ENCODE measurements around the gene ATP1A3. TPM values are rescaled to one million over a fixed set of nuclear protein-coding genes. Genes with fewer than 3 reads are reported as not detected.
A peak's percentile ranks its signal among the peaks of the same experiment; 100 is the strongest.
"Not testable (repeated sequence)": the region's sequence is repeated elsewhere in the genome, so short reads cannot be mapped to it uniquely, and the experiment has no call there.

ATP1A3 gene
- polyA plus RNA-seq = 1.2 TPM

GRCh38 chr19:41993612-41994483 is at the start of gene ATP1A3:
Gene ATP1A3 (minus strand): TSS chr19:41994230. CDS start chr19:41994076, 154 bp downstream.
- Mint-ChIP-seq H3K36me3 (no peaks in the 10 kb centered on the region), H3K9me3 (peaks cover 0 to 3% (median 0%) of the 10 kb centered on the region in 3 donors), H3K27me3 (peaks cover 32% of the 10 kb centered on the region), H3K4me3 (peak within 1 kb of the TSS; percentile 68 to 88 (median 78)), H3K27ac (peak within 1 kb of the TSS in 2 of 3 donors; percentile 33 to 85), H3K4me1 (peaks cover 0 to 19% (median 9%) of the 10 kb centered on the region in 3 donors)

- Mint-ChIP-seq H3K9me3 (peaks cover 0 to 2% (median 0%) of the 10 kb centered on the region in 3 donors), H3K27ac (no peak overlapping the region), H3K27me3 (peaks cover 5% of the 10 kb centered on the region), H3K4me3 (no peak overlapping the region), H3K36me3 (no peaks in the 10 kb centered on the region), H3K4me1 (peaks cover 0 to 1% (median 0%) of the 10 kb centered on the region in 3 donors)
These were observed 48.6 kb upstream of the ATP1A3 start for GRCh38 chr19:42042455-42043170.

GRCh38 chr19:42040491-42040890 is 46.5 kb upstream of the ATP1A3 start:
- H3K9me3 Mint-ChIP-seq, H3K36me3 Mint-ChIP-seq, H3K4me3 Mint-ChIP-seq, H3K4me1 Mint-ChIP-seq, H3K27me3 Mint-ChIP-seq: not testable (repeated sequence)
- peak overlapping the region in 1 of 3 donors; percentile 59 for H3K27ac Mint-ChIP-seq

GRCh38 chr19:42040031-42040430 is 46.0 kb upstream of the ATP1A3 start:
- Mint-ChIP-seq H3K4me1 (peaks cover 0 to 1% (median 0%) of the 10 kb centered on the region in 3 donors), H3K27ac (no peak overlapping the region), H3K27me3 (peaks cover 3% of the 10 kb centered on the region), H3K9me3 (peaks cover 0 to 2% (median 0%) of the 10 kb centered on the region in 3 donors), H3K4me3 (no peak overlapping the region), H3K36me3 (no peaks in the 10 kb centered on the region)

GRCh38 chr19:42038666-42039065 is 44.6 kb upstream of the ATP1A3 start:
- peaks cover 1% of the 10 kb centered on the region for H3K27me3 Mint-ChIP-seq
- H3K4me1 Mint-ChIP-seq = peaks cover 5 to 8% (median 5%) of the 10 kb centered on the region in 3 donors
- no peaks in the 10 kb centered on the region for H3K36me3 Mint-ChIP-seq
- H3K27ac Mint-ChIP-seq = no peak overlapping the region
- no peak overlapping the region for H3K4me3 Mint-ChIP-seq
- H3K9me3 Mint-ChIP-seq = no peaks in the 10 kb centered on the region

GRCh38 chr19:42037649-42038048 is 43.6 kb upstream of the ATP1A3 start:
- peaks cover 5% of the 10 kb centered on the region for H3K27me3 Mint-ChIP-seq
- no peak overlapping the region for H3K27ac Mint-ChIP-seq
- no peak overlapping the region for H3K4me3 Mint-ChIP-seq
- no peaks in the 10 kb centered on the region for H3K36me3 Mint-ChIP-seq
- peaks cover 0 to 2% (median 0%) of the 10 kb centered on the region in 3 donors for H3K9me3 Mint-ChIP-seq
- H3K4me1 Mint-ChIP-seq = peaks cover 5 to 7% (median 5%) of the 10 kb centered on the region in 3 donors

- peak overlapping the region in 2 of 4 donors; percentile 49 to 73 for H3K4me3 Mint-ChIP-seq
- not testable (repeated sequence) for H3K4me1 Mint-ChIP-seq, H3K27me3 Mint-ChIP-seq, H3K36me3 Mint-ChIP-seq, H3K9me3 Mint-ChIP-seq, H3K27ac Mint-ChIP-seq
These were observed 40.8 kb upstream of the ATP1A3 start for GRCh38 chr19:42034640-42035391.

GRCh38 chr19:42033413-42033812 is 39.4 kb upstream of the ATP1A3 start:
- H3K4me1 Mint-ChIP-seq = peaks cover 5 to 7% (median 5%) of the 10 kb centered on the region in 3 donors
- H3K27ac Mint-ChIP-seq = no peak overlapping the region
- peaks cover 8% of the 10 kb centered on the region for H3K27me3 Mint-ChIP-seq
- peaks cover 0 to 3% (median 0%) of the 10 kb centered on the region in 3 donors for H3K9me3 Mint-ChIP-seq
- H3K36me3 Mint-ChIP-seq = no peaks in the 10 kb centered on the region
- no peak overlapping the region for H3K4me3 Mint-ChIP-seq

- H3K4me1 Mint-ChIP-seq = peaks cover 5 to 7% (median 5%) of the 10 kb centered on the region in 3 donors
- H3K27me3 Mint-ChIP-seq = peaks cover 8% of the 10 kb centered on the region
- no peaks in the 10 kb centered on the region for H3K36me3 Mint-ChIP-seq
- peaks cover 0 to 3% (median 0%) of the 10 kb centered on the region in 3 donors for H3K9me3 Mint-ChIP-seq
- no peak overlapping the region for H3K4me3 Mint-ChIP-seq
- no peak overlapping the region for H3K27ac Mint-ChIP-seq
These were observed 38.4 kb upstream of the ATP1A3 start for GRCh38 chr19:42032431-42032830.

GRCh38 chr19:42030645-42031440 is 36.8 kb upstream of the ATP1A3 start:
- no peak overlapping the region for H3K27ac Mint-ChIP-seq
- peaks cover 8% of the 10 kb centered on the region for H3K27me3 Mint-ChIP-seq
- H3K9me3 Mint-ChIP-seq = peaks cover 0 to 3% (median 0%) of the 10 kb centered on the region in 3 donors
- peaks cover 5 to 7% (median 5%) of the 10 kb centered on the region in 3 donors for H3K4me1 Mint-ChIP-seq
- no peak overlapping the region for H3K4me3 Mint-ChIP-seq
- no peaks in the 10 kb centered on the region for H3K36me3 Mint-ChIP-seq

- Mint-ChIP-seq H3K4me3 (no peak overlapping the region), H3K27me3 (peaks cover 19% of the 10 kb centered on the region), H3K36me3 (peaks cover 1% of the 10 kb centered on the region), H3K27ac (no peak overlapping the region), H3K4me1 (no peaks in the 10 kb centered on the region), H3K9me3 (peaks cover 0 to 3% (median 0%) of the 10 kb centered on the region in 3 donors)
These were observed 34.5 kb upstream of the ATP1A3 start for GRCh38 chr19:42028304-42029216.

GRCh38 chr19:42024622-42025111 is 30.6 kb upstream of the ATP1A3 start:
- H3K4me1 Mint-ChIP-seq = peaks cover 0 to 2% (median 0%) of the 10 kb centered on the region in 3 donors
- peaks cover 1% of the 10 kb centered on the region for H3K36me3 Mint-ChIP-seq
- H3K4me3 Mint-ChIP-seq = no peak overlapping the region
- peaks cover 12% of the 10 kb centered on the region for H3K27me3 Mint-ChIP-seq
- H3K27ac Mint-ChIP-seq = no peak overlapping the region
- H3K9me3 Mint-ChIP-seq = no peaks in the 10 kb centered on the region

GRCh38 chr19:42023943-42024260 is 29.9 kb upstream of the ATP1A3 start:
- no peaks in the 10 kb centered on the region for H3K9me3 Mint-ChIP-seq
- peaks cover 1% of the 10 kb centered on the region for H3K36me3 Mint-ChIP-seq
- no peak overlapping the region for H3K27ac Mint-ChIP-seq
- H3K4me1 Mint-ChIP-seq = peaks cover 0 to 2% (median 0%) of the 10 kb centered on the region in 3 donors
- H3K27me3 Mint-ChIP-seq = peaks cover 10% of the 10 kb centered on the region
- H3K4me3 Mint-ChIP-seq = no peak overlapping the region
